Measurements from ENCODE around the gene NEK10. TPM values are rescaled to one million over a fixed set of nuclear protein-coding genes. Genes with fewer than 3 reads are reported as not detected.

The NEK10 gene
- polyA plus RNA-seq, 3 donors from 2014 or later, result 0.57 TPM; not detected in 2

DNA sequence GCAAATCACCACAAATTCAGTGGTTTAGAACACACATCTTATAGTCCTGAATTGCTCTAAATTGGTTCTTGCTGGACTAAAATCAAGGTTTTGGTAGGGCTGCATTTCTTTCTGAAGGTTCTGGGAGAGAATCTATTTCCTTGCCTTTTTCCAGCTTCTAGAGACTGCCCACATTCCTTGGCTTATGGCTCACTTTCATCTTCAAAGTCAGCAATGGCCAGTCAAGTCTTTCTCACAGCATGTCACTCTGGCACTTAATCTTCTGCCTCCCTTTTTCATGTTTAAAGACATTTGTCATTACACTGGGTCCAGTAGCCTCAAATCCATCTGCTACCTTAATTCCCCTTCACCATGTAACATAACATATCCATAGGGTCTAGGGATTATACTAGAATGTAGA, 149.0 kb downstream of the NEK10 start:
- H3K36me3 Mint-ChIP-seq, result no peaks in the 10 kb centered on the region
- peaks cover 0 to 4% (median 0%) of the 10 kb centered on the region in 6 donors for H3K9me3 Mint-ChIP-seq
- H3K4me1 Mint-ChIP-seq, result no peaks in the 10 kb centered on the region
- H3K27ac Mint-ChIP-seq, result no peak overlapping the region
- DNase-seq, result no peak
- no peak overlapping the region for H3K4me3 Mint-ChIP-seq
- peaks cover 0 to 4% (median 0%) of the 10 kb centered on the region in 3 donors for H3K27me3 Mint-ChIP-seq (ENCODE audit: low read depth in 3 of 3)

DNA sequence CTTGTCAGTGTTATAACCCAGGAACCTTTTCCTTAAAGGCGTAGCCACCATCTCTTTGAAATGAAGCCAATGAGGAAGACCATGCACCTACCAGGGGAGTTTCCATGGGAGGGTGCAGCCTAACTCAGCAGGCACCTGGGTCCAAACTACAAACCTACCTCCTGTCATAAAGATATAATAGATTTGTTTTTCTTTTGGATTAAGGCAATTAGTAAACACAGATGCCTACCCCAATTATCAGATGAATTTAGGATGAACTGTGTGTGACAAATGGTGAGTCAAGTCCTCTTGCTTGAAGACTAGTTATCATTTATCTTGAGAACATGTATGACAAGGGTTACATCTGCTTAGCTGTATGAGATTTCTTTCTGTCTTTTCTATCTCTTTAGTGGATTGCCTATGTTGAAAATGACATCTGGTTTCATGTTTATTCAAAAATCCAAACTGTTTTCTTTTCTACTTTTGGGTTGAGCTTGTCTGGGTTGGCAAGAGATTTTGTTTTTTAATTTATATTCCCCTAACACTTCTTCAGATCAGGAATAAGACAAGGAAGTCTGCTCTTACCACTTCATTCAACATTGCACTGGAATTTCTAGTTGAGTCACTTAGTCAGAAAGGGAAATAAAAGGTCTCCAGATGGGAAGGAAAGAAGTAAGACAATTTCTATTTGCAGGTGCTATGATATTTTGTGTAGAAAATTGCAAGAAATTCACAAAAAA, 149.9 kb downstream of the NEK10 start:
- no peak overlapping the region for H3K4me3 Mint-ChIP-seq
- no peaks in the 10 kb centered on the region for H3K4me1 Mint-ChIP-seq
- DNase-seq, result no peak
- H3K9me3 Mint-ChIP-seq, result peaks cover 0 to 4% (median under 1%) of the 10 kb centered on the region in 6 donors
- peaks cover 0 to 4% (median 0%) of the 10 kb centered on the region in 3 donors for H3K27me3 Mint-ChIP-seq (ENCODE audit: low read depth in 3 of 3)
- no peak overlapping the region for H3K27ac Mint-ChIP-seq
- no peaks in the 10 kb centered on the region for H3K36me3 Mint-ChIP-seq

DNA sequence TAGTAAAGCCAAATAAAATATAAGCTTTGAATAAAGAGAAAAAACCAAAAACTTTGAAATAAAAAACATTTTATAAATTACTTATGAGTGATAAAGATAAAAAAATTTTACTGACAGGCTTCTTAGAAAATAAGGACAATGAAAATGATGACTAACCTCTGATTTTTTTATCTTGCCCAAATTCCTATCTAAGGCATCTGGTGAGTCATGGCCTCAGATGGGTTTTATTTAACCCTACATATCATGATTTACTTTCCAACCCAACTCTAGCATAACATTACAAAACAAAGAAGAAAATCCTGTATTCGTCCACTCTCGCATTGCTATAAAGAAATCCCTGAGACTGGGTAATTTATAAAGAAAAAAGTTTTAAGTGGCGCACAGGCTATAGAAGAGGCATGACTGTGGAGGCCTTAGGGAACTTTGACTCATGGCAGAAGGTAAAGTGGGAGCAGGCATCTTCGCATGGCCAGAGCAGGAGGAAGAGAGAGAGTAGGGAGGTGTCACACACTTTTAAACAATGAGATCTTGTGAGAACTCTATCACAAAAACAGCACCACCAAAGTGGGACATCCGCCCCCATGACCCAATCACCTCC, 152.1 kb downstream of the NEK10 start:
- H3K9me3 Mint-ChIP-seq, result peaks cover 0 to 8% (median 2%) of the 10 kb centered on the region in 6 donors
- no peaks in the 10 kb centered on the region for H3K36me3 Mint-ChIP-seq
- peaks cover 0 to 4% (median 2%) of the 10 kb centered on the region in 3 donors for H3K27me3 Mint-ChIP-seq (ENCODE audit: low read depth in 3 of 3)
- no peak for DNase-seq
- no peak overlapping the region for H3K4me3 Mint-ChIP-seq
- H3K27ac Mint-ChIP-seq, result no peak overlapping the region
- no peaks in the 10 kb centered on the region for H3K4me1 Mint-ChIP-seq

DNA sequence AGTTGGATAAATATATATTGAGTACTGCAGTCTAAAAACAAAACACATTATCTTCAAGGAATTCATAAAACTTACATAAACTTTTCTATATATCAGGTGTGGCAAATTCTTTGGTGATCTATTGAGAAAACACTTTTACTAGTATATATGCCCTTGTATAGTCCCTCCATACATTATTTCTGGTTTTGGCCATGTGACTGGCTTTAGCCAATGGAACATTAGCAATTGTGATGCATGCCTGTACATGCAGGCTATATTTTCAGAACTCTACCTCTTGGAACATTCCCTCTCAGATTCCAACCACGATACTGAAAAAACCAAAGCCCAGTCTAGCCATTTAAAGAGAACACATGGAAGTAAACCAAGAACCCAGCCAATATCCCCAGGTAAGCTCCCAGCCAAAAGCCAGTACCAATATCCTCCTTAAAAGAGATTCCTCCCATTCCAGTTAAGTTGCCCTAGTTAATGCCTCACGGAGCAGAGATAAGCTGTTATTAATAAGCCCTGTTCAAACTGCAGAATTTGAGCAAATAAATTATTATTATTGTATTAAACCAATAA, 152.8 kb downstream of the NEK10 start:
- Mint-ChIP-seq H3K27ac (no peak overlapping the region), H3K4me3 (no peak overlapping the region), H3K4me1 (no peaks in the 10 kb centered on the region), H3K27me3 (ENCODE audit: low read depth in 3 of 3) (peaks cover 0 to 4% (median 2%) of the 10 kb centered on the region in 3 donors), H3K36me3 (no peaks in the 10 kb centered on the region), H3K9me3 (peaks cover 0 to 8% (median 2%) of the 10 kb centered on the region in 6 donors)
- DNase-seq, result no peak

DNA sequence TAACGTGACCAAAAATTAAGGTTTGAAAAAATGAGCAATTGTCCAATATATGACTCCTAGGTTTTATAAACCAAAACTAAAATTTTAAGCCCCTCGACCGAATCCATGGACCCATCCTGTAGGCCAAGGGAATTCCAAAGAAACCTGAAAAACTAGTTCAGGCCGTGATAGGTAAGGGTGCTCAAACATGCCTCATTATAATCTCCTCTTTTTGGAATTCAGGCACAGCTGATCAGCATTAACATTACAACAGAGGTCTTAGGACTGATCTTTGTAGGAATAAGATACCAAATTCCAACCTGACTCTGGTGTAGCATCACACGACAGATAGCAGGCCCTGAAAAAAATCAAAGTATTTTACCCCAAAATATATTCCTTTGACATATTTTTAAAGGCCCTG, 155.7 kb downstream of the NEK10 start:
- Mint-ChIP-seq H3K27me3 (ENCODE audit: low read depth in 3 of 3) (peaks cover 0 to 7% (median 2%) of the 10 kb centered on the region in 3 donors), H3K4me3 (no peak overlapping the region), H3K27ac (no peak overlapping the region), H3K4me1 (no peaks in the 10 kb centered on the region), H3K9me3 (peaks cover 0 to 10% (median 2%) of the 10 kb centered on the region in 6 donors), H3K36me3 (no peaks in the 10 kb centered on the region)
- no peak for DNase-seq

DNA sequence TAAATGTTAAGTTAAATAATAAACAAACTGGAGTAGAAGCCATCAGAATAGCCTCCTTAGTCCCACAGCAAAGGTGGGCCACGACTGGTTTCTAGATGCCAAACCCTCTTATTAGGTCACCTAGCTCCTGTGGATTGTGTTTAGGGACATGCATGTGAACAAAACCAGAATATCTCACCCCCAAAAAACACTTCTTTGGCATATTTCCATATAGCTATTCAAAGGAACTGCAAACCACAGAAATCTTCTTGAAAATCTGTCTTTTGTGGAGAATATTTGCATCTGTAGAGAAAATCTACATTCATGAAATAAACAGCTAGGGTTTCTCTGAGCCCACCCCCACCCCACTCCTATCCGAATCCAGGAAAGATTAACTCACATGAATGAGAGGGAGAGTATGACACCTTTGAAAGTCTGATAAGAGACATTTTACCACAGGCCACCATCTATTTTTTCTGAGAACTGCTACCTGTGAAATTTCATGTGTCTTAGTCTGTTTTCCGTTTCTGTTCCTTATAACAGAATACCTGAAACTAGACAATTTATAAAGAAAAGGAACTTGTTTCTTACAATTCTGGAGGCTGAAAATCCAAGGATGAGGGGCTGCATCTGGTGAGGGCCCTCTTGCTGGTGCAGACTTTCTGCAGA, 159.4 kb downstream of the NEK10 start:
- no peaks in the 10 kb centered on the region for H3K4me1 Mint-ChIP-seq
- H3K36me3 Mint-ChIP-seq, result no peaks in the 10 kb centered on the region
- no peak for DNase-seq
- peaks cover 0 to 4% (median 3%) of the 10 kb centered on the region in 3 donors for H3K27me3 Mint-ChIP-seq (ENCODE audit: low read depth in 3 of 3)
- H3K27ac Mint-ChIP-seq, result no peak overlapping the region
- H3K9me3 Mint-ChIP-seq, result peaks cover 0 to 12% (median 3%) of the 10 kb centered on the region in 6 donors
- no peak overlapping the region for H3K4me3 Mint-ChIP-seq

DNA sequence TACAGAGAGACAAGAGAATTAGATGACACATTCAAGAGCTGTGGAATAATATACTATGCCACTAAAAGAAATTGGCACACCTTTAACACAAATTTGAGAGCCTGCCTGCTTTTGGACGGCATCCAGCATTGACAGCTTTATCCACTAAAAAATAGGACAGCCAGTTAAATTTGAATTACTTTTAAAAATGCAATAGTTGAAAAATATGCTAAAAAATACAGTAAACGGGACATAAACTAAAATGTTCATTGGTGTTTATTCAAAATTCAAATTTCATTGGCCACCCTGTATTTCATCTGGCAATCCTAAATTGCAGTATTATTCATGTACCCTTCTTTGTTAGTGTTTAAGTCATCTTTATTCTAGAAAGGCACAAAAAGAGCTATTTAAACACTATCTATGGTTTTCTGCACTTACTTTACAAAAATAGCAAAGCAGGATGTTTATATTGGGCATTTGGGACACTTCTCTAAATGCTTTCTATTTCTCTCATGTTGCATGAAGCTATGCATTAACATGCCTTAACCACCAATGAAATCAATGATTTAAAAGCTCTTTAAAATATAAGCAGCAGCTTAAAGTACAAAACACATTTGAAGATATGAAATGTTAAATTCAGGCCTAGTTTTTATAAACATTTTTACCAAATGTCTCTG, 160.1 kb downstream of the NEK10 start:
- H3K9me3 Mint-ChIP-seq, result peaks cover 0 to 8% (median 3%) of the 10 kb centered on the region in 6 donors
- DNase-seq, result no peak
- H3K27me3 Mint-ChIP-seq (ENCODE audit: low read depth in 3 of 3), result peaks cover 0 to 4% (median 3%) of the 10 kb centered on the region in 3 donors
- no peaks in the 10 kb centered on the region for H3K36me3 Mint-ChIP-seq
- H3K4me3 Mint-ChIP-seq, result no peak overlapping the region
- no peak overlapping the region for H3K27ac Mint-ChIP-seq
- no peaks in the 10 kb centered on the region for H3K4me1 Mint-ChIP-seq

DNA sequence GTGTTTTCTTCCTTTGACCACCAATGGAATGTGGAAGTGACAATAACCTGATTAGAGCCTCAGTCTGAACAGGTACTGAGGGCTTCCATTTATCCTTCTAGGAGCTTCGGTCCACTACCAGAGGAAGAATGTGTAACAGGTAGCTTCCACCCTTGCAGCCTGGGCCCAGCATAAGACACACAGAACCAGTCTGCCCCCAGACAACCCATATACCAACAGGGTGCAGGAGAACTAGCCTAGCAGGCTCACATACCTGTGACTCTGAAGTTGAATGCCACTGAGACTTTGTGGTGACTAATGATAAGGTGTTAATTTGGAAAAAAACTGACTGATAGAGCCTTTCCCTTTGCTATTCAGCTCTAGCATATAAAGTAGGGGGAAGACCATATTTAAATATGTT, 166.2 kb downstream of the NEK10 start:
- H3K9me3 Mint-ChIP-seq, result peaks cover 0 to 6% (median 3%) of the 10 kb centered on the region in 6 donors
- no peaks in the 10 kb centered on the region for H3K36me3 Mint-ChIP-seq
- H3K4me1 Mint-ChIP-seq, result no peaks in the 10 kb centered on the region
- no peak for DNase-seq
- no peak overlapping the region for H3K4me3 Mint-ChIP-seq
- H3K27me3 Mint-ChIP-seq (ENCODE audit: low read depth in 3 of 3), result peaks cover 0 to 2% (median 2%) of the 10 kb centered on the region in 3 donors
- no peak overlapping the region for H3K27ac Mint-ChIP-seq

DNA sequence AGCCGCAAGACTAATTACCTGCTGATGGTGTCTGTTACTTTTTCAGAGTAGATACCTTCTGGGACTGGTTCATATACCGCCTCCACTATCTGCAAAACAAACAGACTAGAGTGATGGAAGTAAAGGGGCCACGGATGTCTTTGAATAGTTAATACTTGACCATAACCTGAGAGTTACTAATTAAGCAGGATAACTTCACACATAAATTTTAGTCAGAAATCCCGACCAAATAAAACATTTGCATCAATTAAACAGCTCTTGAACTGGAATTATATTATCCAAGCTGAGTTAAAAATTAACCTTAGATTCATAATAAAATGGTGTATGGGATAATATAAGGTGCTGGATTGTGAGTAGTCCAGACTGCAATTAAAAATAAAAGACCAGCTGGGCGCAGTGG, 167.7 kb downstream of the NEK10 start:
- Mint-ChIP-seq H3K27ac (no peak overlapping the region), H3K4me1 (no peaks in the 10 kb centered on the region), H3K36me3 (no peaks in the 10 kb centered on the region), H3K27me3 (ENCODE audit: low read depth in 3 of 3) (peaks cover 0 to 2% (median 2%) of the 10 kb centered on the region in 3 donors), H3K9me3 (peaks cover 0 to 6% (median under 1%) of the 10 kb centered on the region in 6 donors), H3K4me3 (no peak overlapping the region)
- no peak for DNase-seq

DNA sequence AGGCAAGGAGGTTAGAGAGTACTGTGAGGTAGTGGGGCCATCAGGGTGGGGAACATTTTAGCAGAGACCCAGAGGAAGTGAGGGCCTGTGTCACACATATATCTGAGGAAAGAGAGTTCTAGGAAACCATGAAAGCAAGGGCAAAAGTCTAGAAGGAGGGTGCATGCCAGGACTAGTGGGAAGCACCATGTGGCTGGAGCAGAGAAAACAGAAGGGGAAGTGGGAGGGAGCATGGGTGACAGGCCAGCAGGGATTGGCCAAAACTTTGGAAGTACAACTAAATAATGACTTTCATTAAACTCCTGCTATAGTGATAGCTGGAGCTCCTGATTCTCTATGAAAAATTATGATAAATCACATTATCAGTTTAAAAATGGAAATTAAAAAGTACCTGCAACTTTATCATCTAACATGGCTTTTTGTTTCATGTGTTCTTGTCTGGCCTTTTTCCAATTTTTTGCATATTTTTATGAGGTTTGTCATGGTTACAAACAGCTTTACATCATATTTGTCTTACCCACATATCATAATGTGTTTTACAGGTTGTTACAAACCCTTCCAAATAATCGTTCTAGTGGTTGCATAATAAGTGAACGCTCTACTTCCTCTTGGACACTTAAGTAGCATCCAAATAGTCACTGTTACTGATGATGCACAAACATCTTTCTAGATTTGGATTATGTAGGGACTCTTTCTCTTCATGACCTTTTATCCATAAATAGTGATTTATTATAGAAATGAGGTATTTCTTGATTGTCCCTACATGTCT, 168.3 kb downstream of the NEK10 start:
- no peak for DNase-seq
- Mint-ChIP-seq H3K36me3 (no peaks in the 10 kb centered on the region), H3K4me3 (no peak overlapping the region), H3K4me1 (no peaks in the 10 kb centered on the region), H3K27me3 (ENCODE audit: low read depth in 3 of 3) (peaks cover 0 to 2% (median 2%) of the 10 kb centered on the region in 3 donors), H3K9me3 (peaks cover 0 to 6% (median 2%) of the 10 kb centered on the region in 6 donors), H3K27ac (no peak overlapping the region)

DNA sequence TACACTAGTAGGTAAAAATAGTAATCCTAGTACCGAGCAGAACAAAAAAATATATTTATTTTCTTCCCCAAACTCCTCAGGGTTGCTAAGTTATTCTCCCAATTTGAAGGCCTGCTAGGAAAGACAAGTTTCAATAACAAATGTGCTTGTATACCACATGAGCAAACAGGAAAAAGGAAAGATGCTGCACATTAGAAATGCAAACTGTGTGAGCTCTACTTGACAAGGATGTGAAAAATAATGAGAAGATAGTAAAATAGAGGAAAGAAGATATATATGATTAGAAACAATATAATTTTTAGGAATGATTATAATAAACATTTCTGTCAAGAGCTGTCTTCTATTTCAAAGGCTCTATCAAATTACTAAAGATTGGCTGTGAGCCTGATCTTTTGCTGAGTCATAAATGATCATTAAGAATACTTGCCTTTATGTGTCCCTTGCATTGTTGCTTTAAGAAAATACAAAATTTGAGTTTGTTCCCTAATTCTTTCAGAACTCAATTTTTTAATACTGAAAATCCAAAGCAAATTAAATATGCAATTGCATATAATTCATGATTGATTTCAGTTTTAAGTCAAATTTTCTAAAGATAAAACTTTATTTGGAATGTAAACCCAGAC, 174.2 kb downstream of the NEK10 start:
- Mint-ChIP-seq H3K27ac (no peak overlapping the region), H3K27me3 (ENCODE audit: low read depth in 3 of 3) (peaks cover 0 to 2% (median 0%) of the 10 kb centered on the region in 3 donors), H3K4me3 (no peak overlapping the region), H3K36me3 (no peaks in the 10 kb centered on the region), H3K4me1 (no peaks in the 10 kb centered on the region), H3K9me3 (peaks cover 0 to 6% (median 2%) of the 10 kb centered on the region in 6 donors)
- no peak for DNase-seq

DNA sequence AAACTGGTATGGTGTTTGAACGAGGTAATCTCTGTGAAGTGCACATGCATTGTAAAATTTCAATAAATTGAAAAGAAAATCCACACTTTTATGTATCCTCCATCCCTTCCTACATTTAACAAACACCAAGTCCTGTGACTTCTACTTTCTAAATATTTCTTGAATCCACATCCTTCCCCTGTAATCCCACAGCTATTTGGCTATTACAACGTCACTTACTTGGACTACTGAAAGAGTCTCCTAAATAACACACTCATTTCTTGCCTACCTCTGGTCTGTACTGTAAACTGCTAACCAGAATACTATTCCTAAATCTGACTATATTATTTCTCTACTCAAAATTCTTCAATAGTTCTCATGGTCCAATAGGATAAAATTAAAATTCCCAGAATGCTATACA, 176.1 kb downstream of the NEK10 start:
- Mint-ChIP-seq H3K27me3 (ENCODE audit: low read depth in 3 of 3) (peaks cover 0 to 2% (median 0%) of the 10 kb centered on the region in 3 donors), H3K36me3 (no peaks in the 10 kb centered on the region), H3K4me3 (no peak overlapping the region), H3K4me1 (no peaks in the 10 kb centered on the region), H3K27ac (no peak overlapping the region), H3K9me3 (peaks cover 0 to 5% (median 0%) of the 10 kb centered on the region in 6 donors)
- no peak for DNase-seq

DNA sequence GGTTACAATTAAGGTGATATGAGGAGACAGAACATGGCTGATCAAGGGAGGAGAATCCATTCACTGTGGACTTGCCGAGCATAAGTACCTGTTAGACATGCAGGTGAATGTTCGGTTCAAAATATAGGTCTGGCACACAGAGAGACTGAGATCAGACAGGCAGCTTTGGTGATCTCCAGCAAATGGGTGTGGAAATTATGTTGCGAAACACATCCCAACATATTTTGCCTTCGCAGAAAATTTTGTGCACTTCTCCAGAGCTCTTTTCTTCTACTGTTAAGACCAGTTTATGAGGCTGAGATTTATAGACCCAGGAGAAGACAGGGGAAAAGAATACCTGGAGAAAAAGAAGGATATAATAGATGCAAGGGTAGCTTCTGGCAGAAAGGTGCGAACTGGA, 183.2 kb downstream of the NEK10 start:
- Mint-ChIP-seq H3K4me3 (no peak overlapping the region), H3K36me3 (no peaks in the 10 kb centered on the region), H3K4me1 (no peaks in the 10 kb centered on the region), H3K9me3 (peaks cover 0 to 3% (median 0%) of the 10 kb centered on the region in 6 donors), H3K27ac (no peak overlapping the region), H3K27me3 (ENCODE audit: low read depth in 3 of 3) (peaks cover 0 to 3% (median 0%) of the 10 kb centered on the region in 3 donors)
- DNase-seq, result no peak
